PC-3 (cell line): ENCODE measurements around the gene MEI4.

ENCODE experiments used
- EZH2 ChIP-seq: fragments of 300-600 bp; sonication (generic); IDR thresholded peaks from one replicate; pipeline ENCODE4 v1.6.1; 2017; ENCODE audit warnings: antibody characterized with exemption, mild to moderate bottlenecking, low read length; ENCODE audit not compliant: unreplicated experiment
- TF ChIP-seq, protein P1 (sequence below): fragments of 300-600 bp; sonication (generic); conservative IDR thresholded peaks from 2 replicates; pipeline ENCODE4 v1.5.1; 2017; ENCODE audit warnings: antibody characterized with exemption, low read depth, mild to moderate bottlenecking, low read length

DNA sequence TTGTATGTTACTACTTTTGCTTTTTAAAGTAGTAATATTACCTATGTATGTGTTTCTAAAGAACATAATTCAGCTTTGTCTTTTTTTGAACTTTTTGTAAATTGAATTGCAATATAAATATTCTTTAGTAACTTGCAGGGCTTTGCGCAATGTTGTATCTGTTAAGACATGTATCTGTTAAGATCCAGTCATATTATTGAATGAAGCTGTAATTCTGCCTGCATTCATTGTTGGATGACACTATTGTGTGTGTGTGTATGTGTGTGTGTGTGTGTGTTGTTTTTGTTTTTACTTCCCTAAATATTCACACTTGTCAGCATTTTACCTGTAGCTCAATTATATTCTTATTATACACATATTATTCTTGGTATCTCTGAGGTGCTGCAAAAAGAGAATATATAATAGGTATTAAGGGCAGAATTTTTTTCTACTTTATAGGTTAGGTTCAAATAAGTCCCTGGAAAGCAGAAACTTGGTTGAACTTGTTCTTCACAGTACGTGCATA, 164.0 kb downstream of the MEI4 start:
- TF ChIP-seq, protein P1, sequence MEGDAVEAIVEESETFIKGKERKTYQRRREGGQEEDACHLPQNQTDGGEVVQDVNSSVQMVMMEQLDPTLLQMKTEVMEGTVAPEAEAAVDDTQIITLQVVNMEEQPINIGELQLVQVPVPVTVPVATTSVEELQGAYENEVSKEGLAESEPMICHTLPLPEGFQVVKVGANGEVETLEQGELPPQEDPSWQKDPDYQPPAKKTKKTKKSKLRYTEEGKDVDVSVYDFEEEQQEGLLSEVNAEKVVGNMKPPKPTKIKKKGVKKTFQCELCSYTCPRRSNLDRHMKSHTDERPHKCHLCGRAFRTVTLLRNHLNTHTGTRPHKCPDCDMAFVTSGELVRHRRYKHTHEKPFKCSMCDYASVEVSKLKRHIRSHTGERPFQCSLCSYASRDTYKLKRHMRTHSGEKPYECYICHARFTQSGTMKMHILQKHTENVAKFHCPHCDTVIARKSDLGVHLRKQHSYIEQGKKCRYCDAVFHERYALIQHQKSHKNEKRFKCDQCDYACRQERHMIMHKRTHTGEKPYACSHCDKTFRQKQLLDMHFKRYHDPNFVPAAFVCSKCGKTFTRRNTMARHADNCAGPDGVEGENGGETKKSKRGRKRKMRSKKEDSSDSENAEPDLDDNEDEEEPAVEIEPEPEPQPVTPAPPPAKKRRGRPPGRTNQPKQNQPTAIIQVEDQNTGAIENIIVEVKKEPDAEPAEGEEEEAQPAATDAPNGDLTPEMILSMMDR: no peak
- TF ChIP-seq EZH2: no peak
